Measurements from ENCODE around the gene BCAP29. TPM values are rescaled to one million over a fixed set of nuclear protein-coding genes. Genes with fewer than 3 reads are reported as not detected.
A peak's percentile ranks its signal among the peaks of the same experiment; 100 is the strongest.
"Not testable (repeated sequence)": the region's sequence is repeated elsewhere in the genome, so short reads cannot be mapped to it uniquely, and the experiment has no call there.

BCAP29 gene
- polyA plus RNA-seq (2013, experiment 1 of 2), result 17.9 TPM
- polyA plus RNA-seq (2013, experiment 2 of 2), result 17.8 TPM

DNA sequence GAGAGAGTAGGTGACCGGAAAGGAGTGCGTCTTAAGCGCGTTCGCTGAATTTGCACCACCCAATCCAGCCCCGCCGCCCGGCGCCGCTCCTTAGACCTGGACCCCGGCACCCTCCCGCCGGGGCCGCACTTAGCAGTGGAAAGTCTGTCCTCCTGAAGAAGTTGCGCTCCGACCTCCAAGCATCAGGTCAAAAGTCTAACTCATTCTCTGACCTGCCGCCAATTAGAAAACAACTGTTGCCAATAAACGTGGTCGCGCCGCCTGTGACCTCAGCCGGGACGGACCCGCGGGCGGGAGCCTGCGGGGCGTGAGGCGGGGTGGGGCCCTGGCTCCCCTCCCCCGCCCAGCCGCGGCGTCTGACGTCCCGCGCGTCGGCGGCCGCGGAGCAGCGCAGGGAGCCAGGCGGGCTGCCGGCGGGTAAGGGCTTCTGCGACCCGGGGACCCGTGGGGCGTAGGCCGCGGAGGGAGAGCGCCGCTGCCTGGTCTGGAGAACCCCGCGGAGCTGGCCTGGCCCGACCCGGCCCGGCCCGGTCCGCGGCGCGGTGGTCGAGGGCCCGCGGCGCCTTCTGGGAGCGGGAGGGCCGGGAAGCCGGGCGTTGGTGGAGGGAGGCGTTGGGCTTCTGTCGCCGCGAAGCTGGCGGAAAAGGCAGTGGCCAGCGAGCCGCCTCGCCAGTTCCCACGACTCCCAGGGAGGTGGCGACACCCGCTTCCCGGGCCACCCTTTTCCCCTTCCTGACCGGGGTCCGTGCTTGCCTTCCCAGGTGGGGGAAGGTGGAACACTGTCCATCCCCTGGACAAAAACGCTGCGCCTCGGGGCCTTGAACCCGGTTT is at the start of gene BCAP29:
Gene BCAP29, plus strand, starts transcription at position 362 of the 831 bp plus-strand sequence. CDS start 527 bp downstream, outside the sequence.
- WGBS (ENCODE audit: extremely low coverage, insufficient coverage, low lambda C conversion rate), result no CpG with 5 or more reads among the region's 89 CpGs
- Histone ChIP-seq H3K9ac (ENCODE audit: low read length) (peak within 1 kb of the TSS; percentile 71), H3K27ac (ENCODE audit: low read depth, low read length) (peak within 1 kb of the TSS; percentile 96)

DNA sequence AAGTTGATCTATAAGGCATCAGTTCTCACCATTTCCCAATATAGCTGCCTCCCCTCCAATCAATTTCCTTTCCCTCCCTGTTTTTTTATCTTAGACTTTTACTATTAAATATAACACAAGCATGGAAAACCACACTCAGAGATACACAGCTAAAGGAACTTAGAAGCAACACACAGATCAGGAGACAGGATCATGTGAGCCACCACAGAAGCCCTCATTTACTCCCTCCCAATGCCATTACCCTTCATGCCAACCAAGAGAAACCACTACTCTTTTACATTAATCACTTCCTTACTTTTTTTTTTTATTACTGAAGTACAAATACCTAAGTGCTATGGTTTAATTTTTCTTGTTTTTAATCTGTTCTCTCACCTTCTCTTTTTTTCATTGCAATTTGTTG is 49.3 kb upstream of the BCAP29 start:
- Histone ChIP-seq H3K4me2 (ENCODE audit: low read length) (no peak overlapping the region), H3K27ac (ENCODE audit: low read depth, low read length) (no peak overlapping the region), H4K5ac (ENCODE audit: low read length) (no peak overlapping the region), H3K27me3 (ENCODE audit: insufficient read depth, low read length, poor library complexity) (no peaks in the 10 kb centered on the region), H3K4ac (ENCODE audit: low read depth, low read length) (no peak overlapping the region), H3K4me3 (ENCODE audit: low read length) (no peak overlapping the region), H3K9ac (ENCODE audit: low read length) (no peak overlapping the region), H2BK5ac (ENCODE audit: low read length) (no peak overlapping the region), H3K56ac (ENCODE audit: low read length) (no peak overlapping the region), H2AK5ac (ENCODE audit: low read length) (no peak overlapping the region), H2BK15ac (replicated peaks; ENCODE audit: low read depth) (no peak overlapping the region), H2BK120ac (ENCODE audit: low read depth, low read length) (no peak overlapping the region), H3K23ac (ENCODE audit: low read length) (no peak overlapping the region), H3K4me1 (ENCODE audit: control insufficient read depth, low read depth, low read length) (no peaks in the 10 kb centered on the region), H3K36me3 (ENCODE audit: control insufficient read depth, insufficient read depth, low read length) (no peaks in the 10 kb centered on the region), H4K8ac (ENCODE audit: low read depth, low read length) (no peak overlapping the region), H3K79me2 (ENCODE audit: control insufficient read depth, insufficient read depth, low read length) (no peaks in the 10 kb centered on the region), H3K18ac (ENCODE audit: low read length) (no peak overlapping the region), H3K79me1 (ENCODE audit: low read length) (no peaks in the 10 kb centered on the region)
- DNase-seq, result no peak

More for the DNA sequence above, at the start of gene BCAP29:
- Histone ChIP-seq H3K4ac (ENCODE audit: low read depth, low read length) (peak within 1 kb of the TSS; percentile 82), H2BK15ac (replicated peaks; ENCODE audit: low read depth) (no peak within 1 kb of the TSS), H2BK5ac (ENCODE audit: low read length) (peak within 1 kb of the TSS; percentile 49), H3K4me2 (ENCODE audit: low read length) (peak within 1 kb of the TSS; percentile 59), H3K23ac (ENCODE audit: low read length) (no peak within 1 kb of the TSS), H3K27me3 (ENCODE audit: insufficient read depth, low read length, poor library complexity) (no peaks in the 10 kb centered on the region), H2BK120ac (ENCODE audit: low read depth, low read length) (no peak within 1 kb of the TSS), H4K8ac (ENCODE audit: low read depth, low read length) (peak within 1 kb of the TSS; percentile 81), H3K18ac (ENCODE audit: low read length) (peak within 1 kb of the TSS; percentile 72), H3K56ac (ENCODE audit: low read length) (peak within 1 kb of the TSS; percentile 77), H3K4me3 (ENCODE audit: low read length) (peak within 1 kb of the TSS; percentile 69), H3K36me3 (ENCODE audit: control insufficient read depth, insufficient read depth, low read length) (no peaks in the 10 kb centered on the region), H2AK5ac (ENCODE audit: low read length) (no peak within 1 kb of the TSS), H3K79me2 (ENCODE audit: control insufficient read depth, insufficient read depth, low read length) (no peaks in the 10 kb centered on the region), H3K4me1 (ENCODE audit: control insufficient read depth, low read depth, low read length) (no peaks in the 10 kb centered on the region), H4K5ac (ENCODE audit: low read length) (no peak within 1 kb of the TSS), H3K79me1 (ENCODE audit: low read length) (no peaks in the 10 kb centered on the region)
- DNase-seq, result peak; percentile 87

GRCh38 chr7:107534139-107534538 is 45.9 kb upstream of the BCAP29 start:
- Histone ChIP-seq H3K9ac (ENCODE audit: low read length) (no peak overlapping the region), H3K27ac (ENCODE audit: low read depth, low read length) (no peak overlapping the region), H3K4me2 (ENCODE audit: low read length) (no peak overlapping the region), H3K23ac (ENCODE audit: low read length) (no peak overlapping the region), H3K4me1 (ENCODE audit: control insufficient read depth, low read depth, low read length) (no peaks in the 10 kb centered on the region), H2BK15ac (replicated peaks; ENCODE audit: low read depth) (no peak overlapping the region), H3K18ac (ENCODE audit: low read length) (no peak overlapping the region), H4K8ac (ENCODE audit: low read depth, low read length) (no peak overlapping the region), H3K27me3 (ENCODE audit: insufficient read depth, low read length, poor library complexity) (no peaks in the 10 kb centered on the region), H4K5ac (ENCODE audit: low read length) (no peak overlapping the region), H3K4ac (ENCODE audit: low read depth, low read length) (no peak overlapping the region), H3K79me1 (ENCODE audit: low read length) (no peaks in the 10 kb centered on the region), H2BK5ac (ENCODE audit: low read length) (no peak overlapping the region), H3K56ac (ENCODE audit: low read length) (no peak overlapping the region), H3K4me3 (ENCODE audit: low read length) (no peak overlapping the region), H2AK5ac (ENCODE audit: low read length) (no peak overlapping the region), H2BK120ac (ENCODE audit: low read depth, low read length) (no peak overlapping the region), H3K79me2 (ENCODE audit: control insufficient read depth, insufficient read depth, low read length) (no peaks in the 10 kb centered on the region), H3K36me3 (ENCODE audit: control insufficient read depth, insufficient read depth, low read length) (no peaks in the 10 kb centered on the region)
- no peak for DNase-seq

DNA sequence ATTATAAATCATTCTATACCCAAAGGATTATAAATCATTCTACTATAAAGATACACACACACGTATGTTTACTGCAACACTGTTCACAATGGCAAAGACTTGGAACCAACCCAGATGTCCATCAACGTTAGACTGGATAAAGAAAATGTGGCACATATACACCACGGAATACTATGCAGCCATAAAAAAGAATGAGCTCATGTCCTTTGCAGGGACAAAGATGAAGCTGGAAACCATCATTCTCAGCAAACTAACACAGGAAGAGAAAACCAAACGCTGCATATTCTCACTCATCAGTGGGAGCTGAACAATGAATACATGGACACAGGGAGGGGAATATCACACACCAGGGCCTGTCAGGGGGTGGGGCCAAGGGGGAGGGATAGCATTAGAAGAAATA is 42.8 kb upstream of the BCAP29 start:
- H3K36me3 ChIP-seq (ENCODE audit: control insufficient read depth, insufficient read depth, low read length); H3K4ac ChIP-seq (ENCODE audit: low read depth, low read length); H3K4me3 ChIP-seq (ENCODE audit: low read length); H3K23ac ChIP-seq (ENCODE audit: low read length); H2BK5ac ChIP-seq (ENCODE audit: low read length); H4K8ac ChIP-seq (ENCODE audit: low read depth, low read length); H3K27me3 ChIP-seq (ENCODE audit: insufficient read depth, low read length, poor library complexity); H3K56ac ChIP-seq (ENCODE audit: low read length); H3K79me2 ChIP-seq (ENCODE audit: control insufficient read depth, insufficient read depth, low read length); H3K4me1 ChIP-seq (ENCODE audit: control insufficient read depth, low read depth, low read length); H3K9ac ChIP-seq (ENCODE audit: low read length); H3K79me1 ChIP-seq (ENCODE audit: low read length); H2BK15ac ChIP-seq (replicated peaks; ENCODE audit: low read depth); H3K27ac ChIP-seq (ENCODE audit: low read depth, low read length); H2AK5ac ChIP-seq (ENCODE audit: low read length); DNase-seq; H2BK120ac ChIP-seq (ENCODE audit: low read depth, low read length); H4K5ac ChIP-seq (ENCODE audit: low read length); H3K4me2 ChIP-seq (ENCODE audit: low read length); H3K18ac ChIP-seq (ENCODE audit: low read length): not testable (repeated sequence)
- no CpG with 5 or more reads among the region's 4 CpGs for WGBS (ENCODE audit: extremely low coverage, insufficient coverage, low lambda C conversion rate)

DNA sequence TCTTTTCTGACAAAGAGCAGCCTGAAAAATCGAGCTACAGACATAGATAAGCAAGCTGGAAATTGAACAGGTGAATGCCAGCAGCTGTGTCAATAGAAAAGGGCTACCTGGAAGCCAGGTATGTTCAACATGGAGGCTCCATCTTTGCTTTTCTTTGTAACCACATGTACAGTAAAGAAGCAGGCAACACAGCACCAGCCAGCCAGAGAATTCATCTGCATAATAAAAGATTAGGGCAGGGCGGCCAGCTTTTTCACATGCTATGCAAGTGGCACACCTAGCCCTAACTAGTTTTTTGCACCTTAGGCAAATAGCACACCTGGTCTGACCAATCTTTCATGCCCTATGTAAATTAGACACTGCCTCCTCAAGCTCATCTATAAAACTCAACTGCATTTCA is 42.0 kb upstream of the BCAP29 start:
- Histone ChIP-seq H2BK15ac (replicated peaks; ENCODE audit: low read depth) (no peak overlapping the region), H3K4me3 (ENCODE audit: low read length) (no peak overlapping the region), H3K27me3 (ENCODE audit: insufficient read depth, low read length, poor library complexity) (no peaks in the 10 kb centered on the region), H3K36me3 (ENCODE audit: control insufficient read depth, insufficient read depth, low read length) (no peaks in the 10 kb centered on the region), H3K9ac (ENCODE audit: low read length) (no peak overlapping the region), H4K5ac (ENCODE audit: low read length) (no peak overlapping the region), H3K23ac (ENCODE audit: low read length) (no peak overlapping the region), H4K8ac (ENCODE audit: low read depth, low read length) (no peak overlapping the region), H3K79me1 (ENCODE audit: low read length) (no peaks in the 10 kb centered on the region), H2BK5ac (ENCODE audit: low read length) (no peak overlapping the region), H2BK120ac (ENCODE audit: low read depth, low read length) (no peak overlapping the region), H3K79me2 (ENCODE audit: control insufficient read depth, insufficient read depth, low read length) (no peaks in the 10 kb centered on the region), H3K4ac (ENCODE audit: low read depth, low read length) (no peak overlapping the region), H3K56ac (ENCODE audit: low read length) (no peak overlapping the region), H3K4me2 (ENCODE audit: low read length) (no peak overlapping the region), H3K27ac (ENCODE audit: low read depth, low read length) (no peak overlapping the region), H3K4me1 (ENCODE audit: control insufficient read depth, low read depth, low read length) (no peaks in the 10 kb centered on the region), H2AK5ac (ENCODE audit: low read length) (no peak overlapping the region), H3K18ac (ENCODE audit: low read length) (no peak overlapping the region)
- WGBS (ENCODE audit: extremely low coverage, insufficient coverage, low lambda C conversion rate), result no CpG with 5 or more reads among the region's 2 CpGs
- no peak for DNase-seq
